ENCODE measurements around the gene TCERG1L.

Gene TCERG1L

GRCh38 chr10:131096031-131096430 lies 215.5 kb downstream of the TCERG1L start:
- H3K4me3 ChIP-seq (ENCODE audit: low read depth, low read length): no peak overlapping the region
- ChIA-PET POLR2A (no interaction called here), CTCF (no interaction called here)
- no peak for TF ChIP-seq CTCF (IDR thresholded peaks at IDR 0.05; ENCODE audit: insufficient read depth, low read length, missing control alignments)
- DNase-seq (ENCODE audit: low read depth, low spot score): no peak

GRCh38 chr10:131095313-131095580 lies 216.3 kb downstream of the TCERG1L start:
- ChIA-PET CTCF (no interaction called here), POLR2A (no interaction called here)
- no peak for DNase-seq (ENCODE audit: low read depth, low spot score)
- no peak overlapping the region for H3K4me3 ChIP-seq (ENCODE audit: low read depth, low read length)
- no peak for TF ChIP-seq CTCF (IDR thresholded peaks at IDR 0.05; ENCODE audit: insufficient read depth, low read length, missing control alignments)

GRCh38 chr10:131094527-131095312 lies 216.8 kb downstream of the TCERG1L start:
- H3K4me3 ChIP-seq (ENCODE audit: low read depth, low read length): no peak overlapping the region
- no peak for DNase-seq (ENCODE audit: low read depth, low spot score)
- ChIA-PET CTCF (no interaction called here), POLR2A (no interaction called here)
- no peak for TF ChIP-seq CTCF (IDR thresholded peaks at IDR 0.05; ENCODE audit: insufficient read depth, low read length, missing control alignments)

- no peak for TF ChIP-seq CTCF (IDR thresholded peaks at IDR 0.05; ENCODE audit: insufficient read depth, low read length, missing control alignments)
- DNase-seq (ENCODE audit: low read depth, low spot score): no peak
- ChIA-PET CTCF (no interaction called here), POLR2A (no interaction called here)
- H3K4me3 ChIP-seq (ENCODE audit: low read depth, low read length): no peak overlapping the region
Measured at GRCh38 chr10:131093795-131094366, 217.6 kb downstream of the TCERG1L start.

- POLR2A ChIA-PET: no interaction called here
- TF ChIP-seq CTCF (IDR thresholded peaks at IDR 0.05; ENCODE audit: insufficient read depth, low read length, missing control alignments): no peak
- CTCF ChIA-PET: no interaction called here
- H3K4me3 ChIP-seq (ENCODE audit: low read depth, low read length): no peak overlapping the region
- DNase-seq (ENCODE audit: low read depth, low spot score): no peak
Measured at GRCh38 chr10:131093346-131093745, 218.2 kb downstream of the TCERG1L start.

- no peak for TF ChIP-seq CTCF (IDR thresholded peaks at IDR 0.05; ENCODE audit: insufficient read depth, low read length, missing control alignments)
- no peak overlapping the region for H3K4me3 ChIP-seq (ENCODE audit: low read depth, low read length)
- no peak for DNase-seq (ENCODE audit: low read depth, low spot score)
- ChIA-PET POLR2A (no interaction called here), CTCF (no interaction called here)
Measured at GRCh38 chr10:131092876-131093275, 218.6 kb downstream of the TCERG1L start.

Data from AG04449 (cell line).